Endothelial cell of umbilical vein (primary cell): ENCODE results near the gene KIF26A. TPM values are rescaled to one million over a fixed set of nuclear protein-coding genes. Genes with fewer than 3 reads are reported as not detected.

Experiments used
- BruUV-seq: library from RNA; stranded (reverse); fragments of 400-500 nt; replicated peaks from 2 replicates; lab custom pipeline; 2021; lab: Mats Ljungman, UMichigan
- CTCF ChIA-PET: fragments of 300-600, 350-600 bp; sonication (Branson Sonifier 250); formaldehyde crosslinking; loops from one replicate; lab custom pipeline; 2021; ENCODE audit warnings: antibody characterized with exemption, inconsistent platforms; lab: Charles Lee
- POLR2A ChIA-PET: fragments of 300-600, 350-600 bp; sonication (Branson Sonifier 250); formaldehyde crosslinking; loops from one replicate; lab custom pipeline; 2021; ENCODE audit warnings: antibody characterized with exemption, inconsistent platforms; lab: Charles Lee
- DNase-seq: peaks from one replicate; pipeline ENCODE4 v3.0.0-alpha.2; 2011; ENCODE audit warnings: low read depth, low spot score
- FAIRE-seq: peaks from 2 replicates; lab custom pipeline; 2011; peaks lifted over from hg19 to GRCh38; lab: Jason Lieb, UNC
- H2AFZ ChIP-seq: 2 replicates; pipeline ENCODE4 v1.6.0; 2012; ENCODE audit warnings: low read depth, low read length, control low read depth, inconsistent platforms
- H3K27ac ChIP-seq: 2 replicates; pipeline ENCODE4 v1.5.1; 2011; ENCODE audit warnings: low read depth, mild to moderate bottlenecking, control low read depth, low read length, moderate library complexity; ENCODE audit not compliant: insufficient read depth
- H3K27me3 ChIP-seq, 2 experiments: 2 replicates each; pipeline versions ENCODE4 v1.6.0 to v1.6.1; 2011; ENCODE audit warnings: low read length in 2 of 2, mixed read lengths in 1 of 2; ENCODE audit not compliant: control insufficient read depth in 2 of 2, insufficient read depth in 2 of 2
- H3K36me3 ChIP-seq, 2 experiments: 2 replicates in 1 of 2; 3 replicates in 1 of 2; pipeline ENCODE4 v1.5.1; 2011; ENCODE audit warnings: low read length in 2 of 2, mild to moderate bottlenecking in 1 of 2, moderate library complexity in 1 of 2; ENCODE audit not compliant: control insufficient read depth in 2 of 2, insufficient read depth in 2 of 2; ENCODE audit errors: extremely low read depth in 1 of 2
- H3K4me1 ChIP-seq: 3 replicates; pipeline ENCODE4 v1.5.1; 2011; ENCODE audit warnings: mild to moderate bottlenecking, low read length; ENCODE audit not compliant: control insufficient read depth, insufficient read depth; ENCODE audit errors: extremely low read depth
- H3K4me2 ChIP-seq: 2 replicates; pipeline ENCODE4 v1.6.1; 2011; ENCODE audit warnings: low read length, control low read depth, mixed read lengths; ENCODE audit not compliant: insufficient read depth
- H3K4me3 ChIP-seq, 3 experiments: fragments of 200-600 bp in 1 of 3; sonication (generic), shearing (Covaris generic) in 1 of 3; replicated peaks in 1 of 3; 2 replicates each; pipeline ENCODE4 v1.5.1; 2011 to 2016; ENCODE audit warnings: control low read depth in 3 of 3, low read length in 3 of 3, mild to moderate bottlenecking in 2 of 3, inconsistent platforms in 1 of 3, low read depth in 1 of 3, moderate library complexity in 1 of 3; ENCODE audit not compliant: insufficient read depth in 1 of 3
- H3K79me2 ChIP-seq: 2 replicates; pipeline ENCODE4 v1.6.0; 2012; ENCODE audit warnings: low read length, inconsistent platforms; ENCODE audit not compliant: control insufficient read depth, insufficient read depth
- H3K9ac ChIP-seq: replicated peaks from 2 replicates; pipeline ENCODE3; 2011; ENCODE audit warnings: low read length, control low read depth; ENCODE audit not compliant: insufficient read depth; ENCODE audit errors: extremely low read depth
- H3K9me1 ChIP-seq: replicated peaks from 3 replicates; pipeline ENCODE4 v1.6.0; 2011; ENCODE audit warnings: mild to moderate bottlenecking, low read length; ENCODE audit not compliant: control insufficient read depth, insufficient read depth; ENCODE audit errors: extremely low read depth
- H3K9me3 ChIP-seq: replicated peaks from 2 replicates; pipeline ENCODE4 v1.5.1; 2012; ENCODE audit warnings: low read length, inconsistent platforms; ENCODE audit not compliant: control insufficient read depth, insufficient read depth
- H4K20me1 ChIP-seq: replicated peaks from 2 replicates; pipeline ENCODE3; 2011; ENCODE audit warnings: mild to moderate bottlenecking, low read length; ENCODE audit not compliant: control insufficient read depth, insufficient read depth; ENCODE audit errors: extremely low read depth
- CTCF ChIP-seq, 2 donors: IDR thresholded peaks; 1 replicate in 1 of 2; 2 replicates in 1 of 2; pipeline ENCODE4 v1.5.1; 2011; ENCODE audit warnings: low read length in 2 of 2, mild to moderate bottlenecking in 2 of 2, moderate library complexity in 2 of 2, control low read depth in 1 of 2, inconsistent platforms in 1 of 2, low read depth in 1 of 2; ENCODE audit not compliant: insufficient read depth in 1 of 2; ENCODE audit errors: extremely low read depth in 1 of 2
- EZH2 ChIP-seq: IDR thresholded peaks from 2 replicates; pipeline ENCODE4 v1.6.1; 2012; ENCODE audit warnings: borderline replicate concordance, low read depth, mild to moderate bottlenecking, moderate library complexity, low read length, inconsistent platforms; ENCODE audit not compliant: severe bottlenecking
- FOS ChIP-seq: IDR thresholded peaks from 2 replicates; pipeline ENCODE4 v1.6.1; 2011; ENCODE audit warnings: mild to moderate bottlenecking, low read length, moderate library complexity, borderline replicate concordance; ENCODE audit not compliant: insufficient read depth
- GATA2 ChIP-seq: IDR thresholded peaks from 2 replicates; pipeline ENCODE4 v1.7.0; 2011; ENCODE audit warnings: low read depth, mild to moderate bottlenecking, moderate library complexity, mixed read lengths, low read length; ENCODE audit not compliant: insufficient read length, insufficient read depth
- JUN ChIP-seq: IDR thresholded peaks from 2 replicates; pipeline ENCODE4 v1.6.1; 2011; ENCODE audit warnings: borderline replicate concordance, low read depth; ENCODE audit not compliant: insufficient read length, insufficient read depth
- MYC ChIP-seq: IDR thresholded peaks from one replicate; pipeline ENCODE4 v1.6.1; 2011; ENCODE audit warnings: mild to moderate bottlenecking, low read depth, low read length
- POLR2A ChIP-seq: IDR thresholded peaks from 2 replicates; pipeline ENCODE4 v1.6.1; 2012; ENCODE audit warnings: low read depth, mild to moderate bottlenecking, control low read depth, low read length
- POLR2AphosphoS5 ChIP-seq: IDR thresholded peaks from 2 replicates; pipeline ENCODE4 v1.6.1; 2012; ENCODE audit warnings: low read depth, mild to moderate bottlenecking, control low read depth, low read length, moderate library complexity; ENCODE audit not compliant: insufficient read depth
- dilution Hi-C: fragments of 300-500 bp; cut with MboI; formaldehyde crosslinking; loops from one replicate; pipeline ENCODE4 v1.15.0; 2019; ENCODE audit warnings: low sequenced_read_pairs; ENCODE audit not compliant: extremely low pct_ligation_motif_present
- intact Hi-C: fragments of 100-400 bp; cut with micrococcal nuclease; formaldehyde crosslinking; loops from one replicate; pipeline ENCODE4 v1.10.0; 2022
- polyA plus RNA-seq, 4 experiments: library from polyadenylated mRNA; depleted of rRNA in 3 of 4; stranded (reverse) in 3 of 4; unstranded in 1 of 4; fragments of >200 nt; gene quantifications; 2 replicates each; pipeline versions ENCODE4 v1.2.1 to v1.2.3, GENCODE V29; 2011 to 2012; ENCODE audit warnings: missing spikeins in 1 of 4
- total RNA-seq: library from RNA; stranded (reverse); gene quantifications from 2 replicates; pipeline ENCODE4 v1.2.3, GENCODE V29; 2021
- TF ChIP-seq, protein P1 (sequence below): IDR thresholded peaks from 2 replicates; pipeline ENCODE4 v1.6.1; 2011; ENCODE audit not compliant: insufficient read depth, insufficient read length

KIF26A gene
- total and polyA plus RNA-seq, 2 donors (not counting 3 experiments of a cell fraction or from before 2014, with no cell fraction given): 3.6 to 10.7 TPM

GRCh38 chr14:104184506-104184905 is 46.1 kb downstream of the KIF26A start:
- ChIA-PET CTCF (no interaction called here), POLR2A (no interaction called here)
- DNase-seq: peak; percentile 17
- Histone ChIP-seq H3K9me3 (no peaks in the 10 kb centered on the region), H3K27me3 (no peaks in the 10 kb centered on the region), H4K20me1 (no peaks in the 10 kb centered on the region), H3K36me3 (no peaks in the 10 kb centered on the region), H3K27ac (peak overlapping the region; percentile 85), H3K4me1 (peaks cover 11% of the 10 kb centered on the region), H3K4me3 (no peak overlapping the region), H2AFZ (peak overlapping the region; percentile 39), H3K79me2 (no peaks in the 10 kb centered on the region), H3K9me1 (no peaks in the 10 kb centered on the region), H3K4me2 (no peak overlapping the region), H3K9ac (peak overlapping the region; percentile 45)
- no peak for TF ChIP-seq JUN
- TF ChIP-seq POLR2AphosphoS5: no peak
- no peak for TF ChIP-seq EZH2
- TF ChIP-seq MYC: no peak
- no peak for TF ChIP-seq CTCF (IDR thresholded peaks at IDR 0.05; ENCODE audit: extremely low read depth in 1 of 2, insufficient read depth in 1 of 2, low read depth in 1 of 2, low read length in 2 of 2)
- no peak for TF ChIP-seq POLR2A
- TF ChIP-seq GATA2: no peak
- TF ChIP-seq, protein P1, sequence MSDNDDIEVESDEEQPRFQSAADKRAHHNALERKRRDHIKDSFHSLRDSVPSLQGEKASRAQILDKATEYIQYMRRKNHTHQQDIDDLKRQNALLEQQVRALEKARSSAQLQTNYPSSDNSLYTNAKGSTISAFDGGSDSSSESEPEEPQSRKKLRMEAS: no peak
- TF ChIP-seq FOS: no peak
- dilution Hi-C loops: no loop called here
- FAIRE-seq: peak; percentile 52
- no TSS peak for BruUV-seq
- intact Hi-C loops: loop anchor here (2.0 to 10.0 kb wide), 2 partner anchors 36 to 250 kb away; no protein-coding TSS in a partner anchor
